T follicular helper cell (primary cell): ENCODE data around the gene B3GNT4.
"Not testable (repeated sequence)": the region's sequence is repeated elsewhere in the genome, so short reads cannot be mapped to it uniquely, and the experiment has no call there.

Source experiments
- DNase-seq: peaks from one replicate; pipeline ENCODE4 v3.0.0-alpha.2; 2020; ENCODE audit warnings: low read depth

Gene B3GNT4

DNA sequence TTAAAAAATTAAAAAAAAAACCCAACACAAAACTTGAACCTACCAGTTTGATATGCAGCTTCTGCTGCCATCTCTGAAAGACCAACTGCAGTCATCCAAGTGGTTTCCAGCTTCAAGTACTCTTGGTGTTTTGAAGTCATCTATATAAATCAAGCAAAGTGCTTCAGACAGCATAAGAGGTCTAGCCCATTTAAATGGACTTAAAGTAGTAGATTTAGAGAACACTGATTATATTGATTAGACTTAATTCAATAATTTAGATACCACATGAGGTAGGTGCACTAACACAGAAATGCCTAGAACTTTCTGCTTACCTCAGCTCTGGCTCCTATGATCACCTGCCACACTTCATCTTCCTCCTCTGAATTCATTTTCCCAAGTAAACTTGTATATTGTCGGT is 12.9 kb downstream of the B3GNT4 start:
- no peak for DNase-seq

DNA sequence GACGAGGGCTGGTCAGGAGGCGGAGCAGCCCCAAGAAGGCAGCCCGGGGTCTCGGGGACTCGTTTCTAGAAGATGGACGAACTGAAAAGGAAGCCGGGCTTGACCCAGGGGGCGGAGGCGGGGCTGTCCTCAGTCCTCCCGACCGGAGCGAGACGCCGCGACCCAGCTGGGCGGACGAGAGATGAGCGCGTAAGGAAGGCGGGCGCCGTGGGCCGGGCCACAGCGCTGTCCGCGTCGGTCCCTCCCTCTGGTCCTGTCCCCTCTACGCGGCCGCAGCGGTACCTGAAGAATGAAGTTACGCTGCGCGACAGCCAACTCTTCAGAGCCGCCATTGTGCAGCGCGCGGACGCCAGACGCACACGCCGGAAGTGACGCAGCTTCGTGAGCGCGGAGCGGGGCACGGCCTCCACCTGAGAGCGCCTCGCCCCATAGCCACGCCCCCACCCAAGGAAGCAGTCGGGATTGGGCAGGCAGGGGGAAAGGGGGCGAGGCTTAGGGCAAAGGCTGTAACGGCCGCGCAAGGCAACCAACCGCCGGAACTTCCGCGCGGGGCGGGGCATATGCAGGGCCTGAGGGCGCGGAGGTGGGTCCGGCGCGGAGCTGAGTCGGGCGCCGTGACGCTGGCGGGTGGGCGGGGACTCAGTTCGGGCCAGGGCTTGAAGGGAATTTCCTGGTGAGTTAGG is 22.3 kb downstream of the B3GNT4 start, which contains the start of gene DIABLO:
DIABLO (minus strand) TSS at position 370 of the 683 bp plus-strand sequence; CDS start at position 332, 38 bp downstream.
- DNase-seq, result peak; percentile 100

DNA sequence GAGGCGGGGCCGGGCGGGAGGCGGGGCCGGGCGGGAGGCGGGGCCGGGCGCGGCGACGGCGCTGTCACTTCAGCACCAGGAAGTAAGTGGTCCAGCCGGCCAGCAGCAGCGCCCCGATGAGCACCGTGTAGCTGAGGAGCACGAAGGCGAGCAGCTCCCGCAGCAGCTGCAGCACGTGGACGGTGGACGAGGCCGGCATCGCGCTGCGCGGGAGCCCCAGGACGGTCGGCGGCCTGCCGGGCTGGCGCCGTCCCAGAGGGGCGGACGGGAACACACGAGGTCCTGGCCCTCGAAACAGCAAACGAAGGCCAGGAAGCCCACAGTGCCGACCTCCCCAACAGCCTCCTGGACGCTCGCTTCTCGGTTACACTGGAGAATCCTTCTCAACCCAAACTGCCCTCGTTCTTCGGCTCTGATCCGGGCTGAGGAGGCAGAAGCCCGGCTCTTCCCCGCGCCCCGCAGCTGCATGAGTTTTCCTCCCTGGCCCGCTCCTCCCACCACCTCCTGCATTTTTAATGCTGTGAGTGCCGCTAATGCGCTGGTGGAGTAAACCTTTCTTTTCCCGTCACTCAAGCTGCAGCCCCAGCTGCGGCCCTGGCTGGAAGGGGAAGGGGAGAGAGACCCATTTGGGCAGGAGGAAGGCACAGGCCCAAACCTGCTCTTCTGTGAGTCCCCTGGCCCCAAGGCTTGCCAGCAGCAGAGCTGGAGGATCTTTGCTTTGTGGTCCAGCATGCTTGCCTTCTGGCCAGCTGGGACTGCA is 23.0 kb downstream of the B3GNT4 start:
- no peak for DNase-seq

DNA sequence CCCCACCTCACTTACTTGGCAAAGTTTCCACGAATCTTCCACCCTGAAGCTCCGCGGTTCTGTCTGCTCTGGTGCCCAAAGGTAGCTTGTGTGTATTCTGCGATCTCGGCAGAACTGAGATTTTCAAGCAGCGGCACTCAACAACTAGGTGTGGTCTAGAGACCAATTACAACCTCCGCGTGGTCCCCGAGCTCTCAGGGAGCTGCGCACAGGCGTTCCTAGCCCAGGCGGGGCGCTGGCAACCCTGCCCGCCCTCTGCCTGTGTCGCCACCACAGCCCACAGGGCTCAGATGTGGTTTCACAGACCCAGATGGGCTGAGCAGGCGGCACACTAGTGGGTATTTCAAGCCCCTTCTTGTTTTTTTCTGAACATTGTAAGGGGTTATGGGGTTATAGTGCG is 23.8 kb downstream of the B3GNT4 start:
- DNase-seq, result no peak

DNA sequence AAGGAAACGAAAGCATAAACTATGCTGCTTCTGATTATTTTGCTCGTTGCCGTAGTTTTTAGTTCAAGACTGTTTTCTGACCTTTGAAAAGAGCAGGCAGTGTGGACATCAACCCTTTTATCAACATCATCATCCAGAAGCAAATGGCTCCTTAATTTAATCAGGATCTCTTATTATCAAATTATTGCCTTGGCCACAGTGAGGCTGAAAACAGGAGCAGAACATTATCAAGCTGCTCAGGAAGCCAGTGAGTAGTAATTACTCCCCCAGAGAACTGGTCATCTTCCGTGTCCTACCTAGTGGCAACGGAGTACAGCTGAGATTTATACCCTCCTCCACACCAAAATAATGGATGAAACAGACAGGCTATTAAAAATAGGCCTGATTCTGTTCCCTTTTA is 24.6 kb downstream of the B3GNT4 start:
- no peak for DNase-seq

DNA sequence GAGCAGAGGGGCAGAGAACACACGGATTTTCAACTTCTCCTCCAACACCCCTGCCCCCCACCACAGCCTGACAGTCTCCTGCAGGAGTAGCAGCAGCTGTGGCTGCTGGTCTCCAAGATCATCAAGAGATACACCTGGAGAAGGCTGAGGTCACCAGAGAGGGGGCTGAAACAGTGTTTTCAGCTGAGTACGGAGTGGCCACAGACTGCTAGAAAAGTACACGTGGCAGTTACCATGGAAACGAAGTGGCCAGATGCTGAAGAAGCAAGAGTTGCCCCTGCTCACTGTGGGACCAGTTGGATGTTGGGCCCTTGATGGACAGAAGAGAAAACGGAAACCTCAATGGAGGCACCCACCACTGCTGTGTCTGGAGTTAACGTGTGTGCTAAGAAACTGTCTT is 27.3 kb downstream of the B3GNT4 start:
- DNase-seq, result no peak

DNA sequence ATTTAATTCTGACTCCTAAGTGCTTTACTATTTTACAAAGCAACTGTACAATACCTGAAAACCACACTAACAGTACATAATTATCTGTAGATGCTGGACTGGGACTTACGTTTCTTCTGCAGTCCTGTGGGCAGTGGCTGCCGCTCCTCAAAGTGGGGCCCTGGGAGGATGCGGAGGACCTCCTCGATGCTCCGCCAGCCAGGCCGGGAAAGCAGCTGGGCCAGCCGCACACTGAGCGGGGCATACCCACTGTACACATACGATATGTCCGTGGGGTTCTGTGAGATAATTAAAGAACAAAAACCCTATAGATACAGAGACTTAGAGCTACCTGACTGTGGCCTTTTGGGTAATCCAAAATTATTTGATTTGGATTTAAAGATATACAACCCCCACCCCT is 29.2 kb downstream of the B3GNT4 start:
- no peak for DNase-seq

DNA sequence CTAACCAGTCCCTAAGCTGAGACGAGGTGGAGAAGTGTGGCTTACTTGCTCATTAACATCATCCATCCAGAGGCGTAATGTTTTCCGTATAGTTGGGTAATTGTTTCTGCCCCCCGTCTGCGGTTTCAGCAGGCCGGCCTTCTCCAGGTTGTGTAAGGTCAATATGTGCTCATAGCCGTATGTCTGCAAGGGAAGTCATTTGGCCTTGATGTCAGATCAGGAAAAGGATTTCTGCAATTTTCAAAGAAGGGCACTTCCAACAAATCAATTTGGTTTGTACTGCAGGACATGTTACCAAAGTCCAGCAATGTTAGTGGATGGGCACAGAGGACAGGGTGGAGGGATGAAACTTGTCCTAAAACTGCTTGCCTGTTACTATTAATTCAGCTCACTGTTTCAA is 32.2 kb downstream of the B3GNT4 start:
- no peak for DNase-seq

DNA sequence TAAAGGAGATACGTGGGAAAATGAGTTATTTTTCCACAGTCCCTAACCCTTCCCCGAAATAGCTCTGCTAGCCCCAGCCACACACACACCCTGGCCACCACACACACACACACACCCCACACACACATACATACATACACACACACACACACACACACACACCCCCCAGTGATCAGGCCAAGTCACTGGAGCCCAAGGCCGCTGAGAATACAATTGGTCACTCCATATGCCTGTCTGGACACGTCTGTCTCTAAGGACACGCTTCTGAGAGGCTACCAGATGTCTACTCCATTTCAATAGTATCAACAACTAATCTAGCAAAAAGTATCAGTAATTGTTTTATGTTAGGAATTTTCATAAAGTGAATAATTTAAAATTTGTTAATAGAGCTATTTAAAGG is 35.4 kb downstream of the B3GNT4 start:
- no peak for DNase-seq

DNA sequence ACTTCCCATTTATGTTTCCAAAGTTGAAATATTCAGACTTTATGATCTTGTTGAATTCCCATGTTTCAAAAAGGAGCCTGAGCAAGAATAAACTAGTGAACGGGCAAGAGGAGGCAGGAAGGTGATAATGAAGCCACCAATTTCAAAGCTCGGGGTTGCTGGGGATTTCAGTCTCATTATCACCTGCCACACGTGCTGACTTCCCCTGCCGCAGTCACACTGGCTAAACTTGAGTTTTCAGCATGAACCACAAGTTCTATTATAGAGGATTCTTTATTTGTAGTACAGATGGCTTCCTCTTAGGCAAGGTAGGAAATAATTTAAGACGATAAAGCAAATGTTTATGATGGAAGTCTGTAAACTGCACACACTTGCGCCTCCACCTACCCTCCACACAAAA is 40.5 kb downstream of the B3GNT4 start:
- DNase-seq, result no peak

DNA sequence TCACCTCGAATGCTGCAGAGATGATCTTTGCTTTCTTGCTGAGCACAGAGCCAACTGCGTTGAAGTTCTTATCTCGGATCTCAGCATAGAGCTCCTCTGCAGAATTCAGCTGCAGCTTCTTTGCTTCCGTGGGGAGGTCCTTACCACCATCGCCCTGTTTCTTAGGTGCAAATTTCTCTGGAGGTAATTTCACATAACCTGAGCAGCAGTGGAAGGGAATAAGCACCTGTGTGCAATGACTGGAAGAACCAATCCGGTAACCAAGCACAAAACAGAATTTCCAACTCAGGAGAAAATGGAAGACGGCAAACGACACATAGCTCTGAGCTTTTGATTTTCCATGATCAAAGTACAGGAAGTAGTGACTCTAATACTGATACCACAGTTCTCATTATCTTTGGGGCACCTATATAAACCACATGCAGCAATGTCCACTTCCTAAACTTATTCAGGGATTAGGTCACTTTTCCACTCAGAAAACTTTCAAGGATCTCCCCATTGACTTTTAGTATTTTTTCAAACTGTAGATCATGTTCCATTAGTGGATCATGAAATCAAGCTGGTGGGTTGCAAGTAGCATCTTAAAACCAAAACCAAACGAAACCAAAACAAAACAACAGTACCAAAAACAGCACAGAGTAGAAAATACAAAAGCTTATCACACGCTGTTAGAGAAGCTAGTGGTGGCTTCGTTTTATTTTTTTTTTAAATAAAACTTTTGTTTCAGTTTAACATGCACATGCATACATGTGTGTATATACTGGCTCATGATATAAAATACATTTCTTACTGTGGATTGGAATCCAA is 41.3 kb downstream of the B3GNT4 start:
- no peak for DNase-seq

DNA sequence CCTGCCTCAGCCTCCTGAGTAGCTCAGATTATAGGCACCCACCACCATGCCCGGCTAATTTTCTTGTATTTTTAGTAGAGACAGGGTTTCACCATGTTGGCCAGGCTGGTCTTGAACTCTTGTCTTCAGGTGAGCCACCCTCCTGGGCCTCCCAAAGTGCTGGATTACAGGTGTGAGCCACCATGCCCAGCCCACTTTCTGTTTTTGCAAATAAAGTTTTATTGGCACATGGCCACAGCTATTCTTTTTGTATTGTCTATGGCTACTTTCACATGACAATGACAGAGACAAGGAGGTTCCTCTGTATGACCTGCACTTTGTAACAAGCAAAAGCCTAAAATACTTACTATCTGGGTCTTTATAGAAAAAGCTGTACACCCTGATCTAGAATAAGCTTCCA is 42.0 kb downstream of the B3GNT4 start:
- no peak for DNase-seq

DNA sequence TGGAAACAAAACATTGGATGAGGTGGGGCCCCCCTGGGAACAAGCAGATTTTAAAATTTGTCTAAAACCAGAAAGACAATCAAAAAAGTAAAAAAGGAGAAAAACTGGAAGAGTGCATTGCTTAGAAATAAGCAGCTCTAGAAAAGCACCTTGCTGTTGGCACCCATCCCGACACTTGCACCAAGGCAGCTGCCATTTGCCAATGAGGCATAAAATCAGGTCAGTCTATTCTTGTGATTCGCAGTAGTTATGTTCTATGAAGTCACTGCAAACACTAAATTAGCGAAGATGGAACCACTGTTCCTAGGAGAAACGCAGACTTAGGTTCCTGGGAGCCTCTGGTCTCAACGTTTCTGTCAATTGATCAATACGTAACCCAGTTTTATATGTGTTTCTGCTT is 46.5 kb downstream of the B3GNT4 start:
- no peak for DNase-seq

DNA sequence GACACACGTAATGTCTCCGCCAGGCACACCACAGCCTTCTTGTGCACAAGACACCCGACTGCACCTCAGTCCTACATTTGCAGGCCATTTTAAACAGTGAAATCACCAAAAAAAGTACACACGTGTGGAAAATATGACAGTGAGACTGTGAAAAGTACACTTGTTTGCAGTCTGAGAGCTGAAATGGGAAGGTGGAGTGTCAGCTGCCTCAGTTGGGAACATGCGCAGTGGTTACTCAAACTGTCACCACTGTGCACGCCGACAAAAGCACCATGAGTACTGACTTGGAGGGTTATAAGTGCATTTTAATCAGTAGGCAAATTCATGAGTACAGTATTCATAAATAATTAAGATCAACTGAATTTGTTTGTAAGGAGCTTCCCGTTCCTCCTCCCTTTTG is 47.0 kb downstream of the B3GNT4 start:
- no peak for DNase-seq

DNA sequence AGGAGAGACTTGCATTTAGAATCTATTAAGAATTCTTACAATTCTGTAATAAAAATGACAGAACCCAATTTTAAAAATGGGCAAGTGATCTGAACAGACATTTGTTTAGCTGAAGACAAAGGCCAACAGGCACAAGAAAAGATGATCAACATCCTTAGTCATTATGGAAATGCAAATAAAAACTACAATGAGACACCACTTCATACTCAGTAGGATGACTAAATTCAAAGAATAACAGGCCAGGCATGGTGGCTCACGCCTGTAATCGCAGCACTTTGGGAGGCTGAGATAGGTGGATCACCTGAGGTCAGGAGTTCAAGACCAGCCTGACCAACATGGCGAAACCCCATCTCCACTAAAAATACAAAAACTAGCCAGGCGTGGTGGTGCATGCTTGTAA is 55.0 kb downstream of the B3GNT4 start:
- DNase-seq, result not testable (repeated sequence)
